Heart right ventricle (tissue), 16 donors: Measurements from ENCODE around the gene SVEP1. TPM values are rescaled to one million over a fixed set of nuclear protein-coding genes. Genes with fewer than 3 reads are reported as not detected.
A peak's percentile ranks its signal among the peaks of the same experiment; 100 is the strongest.

ENCODE experiments used
- ATAC-seq, 8 donors: fragments of 200-7000 bp; cut with Tn5 transposase; one replicate each; pipeline ENCODE4 v1.9.1; 2020; ENCODE audit warnings: mild to moderate bottlenecking in 8 of 8, moderate library complexity in 8 of 8, moderate number of reproducible peaks in 1 of 8
- DNase-seq, 2 donors: peaks; one replicate each; pipeline ENCODE4 v3.0.0-alpha.2; 2020
- H3K27ac ChIP-seq, 10 donors: fragments of 200-600 bp; sonication (generic) in 2 of 10; one replicate each; pipeline versions ENCODE4 v1.5.0 to v1.8.0; 2020 to 2022; ENCODE audit warnings: mild to moderate bottlenecking in 3 of 10
- H3K27me3 ChIP-seq, 7 donors: fragments of 200-600 bp; one replicate each; pipeline ENCODE4 v1.8.0; 2021 to 2022; ENCODE audit warnings: mild to moderate bottlenecking in 2 of 7
- H3K36me3 ChIP-seq, 9 donors: fragments of 200-600 bp; sonication (generic) in 1 of 9; one replicate each; pipeline versions ENCODE4 v1.5.0 to v1.8.0; 2020 to 2022; ENCODE audit warnings: mild to moderate bottlenecking in 2 of 9
- H3K4me1 ChIP-seq, 9 donors: fragments of 200-600 bp; sonication (generic) in 1 of 9; one replicate each; pipeline versions ENCODE4 v1.5.0 to v1.8.0; 2020 to 2022; ENCODE audit warnings: mild to moderate bottlenecking in 4 of 9
- H3K4me3 ChIP-seq, 10 donors: fragments of 200-600 bp; sonication (generic) in 2 of 10; one replicate each; pipeline versions ENCODE4 v1.5.0 to v1.8.0; 2020 to 2022; ENCODE audit warnings: mild to moderate bottlenecking in 7 of 10, moderate library complexity in 2 of 10
- H3K9me3 ChIP-seq, 11 donors: fragments of 200-600 bp in 10 of 11; sonication (generic) in 2 of 11; one replicate each; pipeline versions ENCODE4 v1.5.0 to v1.8.0; 2013 to 2022; ENCODE audit warnings: mild to moderate bottlenecking in 2 of 11, control low read depth in 1 of 11, moderate library complexity in 1 of 11
- WGBS, 2 donors: extraction: QIAGEN DNeasy Blood & Tissue Kit; methylation state at CpG; one replicate each; pipeline ENCODE4 v1.1.7; 2013; ENCODE audit warnings: inconsistent platforms in 1 of 2; 5-methylcytosine and 5-hydroxymethylcytosine counted together
- intact Hi-C, 10 donors: fragments of 100-400 bp; cut with DNase I; formaldehyde crosslinking; loops; one replicate each; pipeline versions ENCODE4 v1.11.1 to v1.14.2; 2022
- long read RNA-seq, 3 donors: library from polyadenylated mRNA; unstranded; transcript quantifications; one replicate each; pipeline ENCODE4 v2.0.0, GENCODE V29; 2020 to 2021
- polyA plus RNA-seq, 2 donors: library from polyadenylated mRNA; stranded (reverse); fragments of 200-250 nt; gene quantifications; one replicate each; pipeline ENCODE4 v1.2.3, GENCODE V29; 2013
- total RNA-seq, 10 donors: library from RNA; stranded (reverse); fragmentation: NEBNext Ultra II Directional in 3 of 10; extraction: Animal tissue kit (Norgen Biotek cat#: 25700) in 3 of 10; gene quantifications; one replicate each; pipeline versions ENCODE4 v1.2.1 to v1.2.4, GENCODE V29; 2021 to 2023
- TF ChIP-seq, protein P1 (sequence below), 9 donors: fragments of 200-600 bp; sonication (generic) in 2 of 9; IDR thresholded peaks; one replicate each; pipeline versions ENCODE4 v1.5.0 to v1.8.0; 2021 to 2022; ENCODE audit warnings: antibody characterized with exemption in 9 of 9, mild to moderate bottlenecking in 5 of 9, moderate library complexity in 1 of 9
- donor health status: Arrhythmogenic right ventricular cardiomyopathy.
- donor health status: ischemic (EF 13 %, LVEDD 7.1; RV severe dilation, severe dysfunction).
- donor health status: healthy with polysubstance abuse.
- donor health status: DM: no; HTN: yes; CAD: no.
- donor health status: DM: no; HTN: no; CAD: no.
- donor health status: ischemic (EF 25% LVEDD 6.9; RV normal size, moderate dysfunction).
- donor health status: ischemic (EF 25% LVEDD 5.7; RV mildly dilated, moderate dysfunction).
- donor health status: healthy.
- donor health status: DM: yes; HTN: yes; CAD: no.
- donor health status: Ischemic cardiomyopathy.
- donor health status: ischemic (EF 35%, LVEDD 5.7; RV mildly dilated, moderate dysfunction).
- donor health status: nonischemic (EF 11% LVEDD 7.7; RV severe dilation, severe dysfunction).
- donor health status: DM: yes; HTN: yes; CAD: no.
- donor health status: PGD.
- donor health status: ischemic (EF 29% LVEDD 5.4; RV normal size, mild dysfunction).
- donor health status: nonischemic (EF 23%, LVEDD 6.1; RV moderate dilation, normal function).

Gene SVEP1
- total RNA-seq: 10 to 100 TPM in 2 of 10 donors, 1 to 10 TPM in 8; 3.7 to 16.4 (median 7.2) TPM
- polyA plus RNA-seq: under 1 TPM; 0.66 to 0.83 TPM
- long read RNA-seq, donor 1, partial matches to known transcripts: 2 of 2 reads
- long read RNA-seq, donor 1, other reads (novel, unspliced or antisense): 0 of 2 reads
- long read RNA-seq, donor 2, partial matches to known transcripts: 5 of 6 reads
- long read RNA-seq, donor 2, other reads (novel, unspliced or antisense): 0 of 6 reads
- long read RNA-seq, donor 3, partial matches to known transcripts: 8 of 11 reads
- long read RNA-seq, donor 3, other reads (novel, unspliced or antisense): 3 of 11 reads

DNA sequence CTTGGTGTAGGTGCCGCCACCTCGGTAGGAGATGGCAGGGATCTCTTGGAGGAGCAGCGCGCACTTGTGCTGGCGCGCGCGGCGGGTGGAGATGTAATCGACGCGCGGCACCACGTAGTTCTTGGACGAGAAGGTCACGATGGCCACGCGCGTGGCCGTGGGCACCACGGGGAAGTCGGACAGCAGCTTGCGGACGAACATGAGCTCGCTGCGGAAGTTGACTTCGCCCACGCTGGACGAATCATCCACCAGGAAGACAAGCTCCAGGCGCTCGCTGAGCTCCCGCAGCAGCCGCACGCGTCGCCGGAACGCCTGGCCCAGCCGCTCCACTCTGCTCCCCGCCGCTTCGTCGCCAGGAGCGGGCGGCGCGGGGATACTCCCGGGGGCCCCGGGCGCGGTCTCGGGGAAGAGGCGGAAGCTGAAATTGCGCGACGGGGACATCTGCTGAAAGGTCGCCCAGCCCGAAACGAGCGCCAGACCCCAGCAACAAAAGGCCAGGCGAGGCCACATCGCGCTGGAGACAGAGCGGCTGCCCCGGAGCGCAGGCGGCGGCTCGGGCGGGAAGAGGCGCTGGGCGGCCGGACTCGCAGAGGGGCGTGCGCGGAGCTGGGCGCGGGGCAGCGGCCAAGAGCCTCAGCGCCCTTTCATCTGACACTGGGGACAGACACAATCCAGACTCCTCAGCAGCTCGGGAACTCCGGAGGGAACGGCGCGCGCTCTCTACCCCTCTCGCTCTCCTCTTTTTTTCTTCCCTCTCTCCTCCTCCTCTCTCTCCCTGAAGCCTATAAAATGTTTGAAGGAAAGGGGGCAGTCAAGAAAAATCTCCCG is at the start of gene SVEP1:
Gene SVEP1, minus strand, starts transcription at position 708 of the 828 bp plus-strand sequence. Its CDS starts 198 bp downstream, at position 510.
- intact Hi-C loops: no loop called here
- Histone ChIP-seq H3K4me1 (peaks cover 0 to 18% (median 6%) of the 10 kb centered on the region in 9 donors), H3K27me3 (peaks cover 0 to 70% (median 41%) of the 10 kb centered on the region in 7 donors), H3K4me3 (peak within 1 kb of the TSS; percentile 33 to 64 (median 58)), H3K9me3 (peaks cover 0 to 10% (median 0%) of the 10 kb centered on the region in 11 donors), H3K36me3 (no peaks in the 10 kb centered on the region), H3K27ac (peak within 1 kb of the TSS; percentile 20 to 89 (median 80))
- DNase-seq: peak; percentile 46 to 55
- peak; percentile 63 to 87 (median 71) for ATAC-seq
- TF ChIP-seq, protein P1, sequence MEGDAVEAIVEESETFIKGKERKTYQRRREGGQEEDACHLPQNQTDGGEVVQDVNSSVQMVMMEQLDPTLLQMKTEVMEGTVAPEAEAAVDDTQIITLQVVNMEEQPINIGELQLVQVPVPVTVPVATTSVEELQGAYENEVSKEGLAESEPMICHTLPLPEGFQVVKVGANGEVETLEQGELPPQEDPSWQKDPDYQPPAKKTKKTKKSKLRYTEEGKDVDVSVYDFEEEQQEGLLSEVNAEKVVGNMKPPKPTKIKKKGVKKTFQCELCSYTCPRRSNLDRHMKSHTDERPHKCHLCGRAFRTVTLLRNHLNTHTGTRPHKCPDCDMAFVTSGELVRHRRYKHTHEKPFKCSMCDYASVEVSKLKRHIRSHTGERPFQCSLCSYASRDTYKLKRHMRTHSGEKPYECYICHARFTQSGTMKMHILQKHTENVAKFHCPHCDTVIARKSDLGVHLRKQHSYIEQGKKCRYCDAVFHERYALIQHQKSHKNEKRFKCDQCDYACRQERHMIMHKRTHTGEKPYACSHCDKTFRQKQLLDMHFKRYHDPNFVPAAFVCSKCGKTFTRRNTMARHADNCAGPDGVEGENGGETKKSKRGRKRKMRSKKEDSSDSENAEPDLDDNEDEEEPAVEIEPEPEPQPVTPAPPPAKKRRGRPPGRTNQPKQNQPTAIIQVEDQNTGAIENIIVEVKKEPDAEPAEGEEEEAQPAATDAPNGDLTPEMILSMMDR (IDR thresholded peaks at IDR 0.05): no peak
- 1% methylated on average over 87 to 89 of the region's 89 CpGs for WGBS, 2 donors

DNA sequence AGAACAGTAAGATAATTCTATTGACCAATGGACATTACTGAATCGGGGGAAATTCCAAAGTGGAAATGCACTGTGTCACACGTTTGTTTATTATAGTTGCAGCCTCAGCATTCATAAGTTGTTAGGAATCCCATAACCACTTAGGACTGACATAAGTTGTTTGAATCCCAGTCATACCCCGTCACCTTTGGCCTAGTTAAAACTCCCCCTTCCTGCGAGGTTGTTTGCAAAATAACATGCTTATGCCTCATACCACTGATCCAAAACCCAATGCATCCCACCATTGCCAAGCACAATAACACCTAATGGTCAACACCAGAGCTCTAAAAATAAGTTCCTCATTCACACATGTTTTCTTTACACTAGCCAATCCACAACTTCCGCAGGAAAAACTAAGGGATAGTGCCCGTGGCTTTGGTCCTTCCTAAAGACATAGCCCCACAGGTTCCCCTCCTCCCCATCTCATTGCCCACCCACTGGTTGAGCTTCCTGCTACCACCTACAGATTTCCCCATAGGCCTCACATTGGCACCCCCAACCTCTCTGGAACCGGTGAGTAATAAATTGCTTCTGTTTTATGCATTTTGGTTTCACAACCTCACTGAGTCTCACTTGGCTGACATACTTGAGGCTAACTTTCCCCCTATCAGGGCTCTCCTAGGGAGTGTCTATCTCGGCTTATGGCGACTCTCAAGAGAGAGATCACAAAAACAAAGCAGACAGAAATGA is 46.7 kb upstream of the SVEP1 start:
- Histone ChIP-seq H3K27ac (peak overlapping the region in 1 of 10 donors; percentile 41), H3K36me3 (no peaks in the 10 kb centered on the region), H3K9me3 (peaks cover 0 to 16% (median 0%) of the 10 kb centered on the region in 11 donors), H3K4me1 (no peaks in the 10 kb centered on the region), H3K4me3 (no peak overlapping the region), H3K27me3 (no peaks in the 10 kb centered on the region)
- DNase-seq (no peak), ATAC-seq (peak in 1 of 8 donors; percentile 55)
- TF ChIP-seq, protein P1 (IDR thresholded peaks at IDR 0.05): no peak
- intact Hi-C loops: loop anchor here in 5 of 10 donors (5.0 to 10.0 kb wide), 4 partner anchors 171 to 444 kb away; no protein-coding TSS in a partner anchor
- WGBS, 2 donors: 61 to 64% methylated on average over 9 of the region's 9 CpGs

DNA sequence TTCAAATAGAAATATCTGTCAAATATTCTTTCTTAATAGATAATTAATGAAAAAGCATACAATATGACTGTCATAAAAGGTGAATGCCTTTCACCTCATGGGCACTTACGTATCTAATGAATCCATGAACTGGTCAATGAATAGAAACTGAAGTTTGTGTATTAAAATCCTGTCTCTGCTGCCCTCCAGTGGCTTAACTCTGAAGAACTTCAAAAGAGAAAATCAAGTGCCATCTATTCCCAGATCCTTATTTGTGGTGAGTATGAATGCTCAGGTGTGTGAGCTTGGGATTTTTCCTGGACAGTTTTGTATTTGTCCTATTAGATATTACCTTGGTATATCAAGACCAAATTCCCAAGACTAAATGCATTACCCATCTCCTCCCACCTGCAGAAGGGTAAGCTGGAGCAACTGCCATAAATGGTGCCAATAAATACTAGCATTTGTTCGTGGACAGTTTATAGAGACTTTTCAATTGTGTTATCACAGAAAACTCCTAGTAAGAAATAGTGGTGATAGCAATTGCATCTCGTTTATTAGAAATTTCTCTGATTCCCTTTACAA is 44.0 kb upstream of the SVEP1 start:
- DNase-seq (peak in 1 of 2 donors; percentile 51), ATAC-seq (peak in 2 of 8 donors; percentile 21 to 47)
- 31 to 32% methylated on average over 3 of the region's 3 CpGs for WGBS, 2 donors
- no peaks in the 10 kb centered on the region for H3K36me3 ChIP-seq
- no peak overlapping the region for H3K27ac ChIP-seq
- intact Hi-C loops: loop anchor here in 8 of 10 donors (1.0 to 10.0 kb wide), 7 partner anchors 169 to 1051 kb away; no protein-coding TSS in a partner anchor
- no peak overlapping the region for H3K4me3 ChIP-seq
- no peaks in the 10 kb centered on the region for H3K9me3 ChIP-seq
- no peaks in the 10 kb centered on the region for H3K4me1 ChIP-seq
- TF ChIP-seq, protein P1 (IDR thresholded peaks at IDR 0.05): peak; percentile 44 to 78 (median 69)
- no peaks in the 10 kb centered on the region for H3K27me3 ChIP-seq
